Measurements from ENCODE around the gene ATR. TPM values are rescaled to one million over a fixed set of nuclear protein-coding genes. Genes with fewer than 3 reads are reported as not detected.
"Not testable (repeated sequence)": the region's sequence is repeated elsewhere in the genome, so short reads cannot be mapped to it uniquely, and the experiment has no call there.

ATR gene
- total RNA-seq, 1 donor = 22.1 TPM

DNA sequence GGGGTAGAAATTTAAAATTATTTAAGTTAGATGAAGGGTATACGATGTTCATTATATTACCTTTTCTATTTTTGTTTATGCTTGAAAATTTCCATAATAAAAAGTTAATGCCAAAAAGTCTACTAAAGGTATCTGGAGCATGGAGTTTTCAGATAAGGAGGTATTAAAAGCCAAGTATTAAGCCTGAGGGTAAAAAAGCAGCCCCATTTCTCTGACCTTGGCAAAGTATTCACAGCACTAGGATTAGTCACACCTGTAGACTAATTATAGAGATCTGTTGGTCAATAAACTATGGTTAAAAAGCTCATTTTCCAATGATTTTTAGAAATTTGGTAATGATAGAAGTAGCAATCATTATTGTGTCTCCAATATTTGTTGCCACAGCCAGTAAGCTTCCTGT is 153.8 kb downstream of the ATR start:
- Histone ChIP-seq H3K79me2 (ENCODE audit: insufficient read depth, low read length) (peaks cover 5% of the 10 kb centered on the region), H3K4me3 (ENCODE audit: insufficient read depth, low read length) (no peak overlapping the region), H3K27ac (ENCODE audit: low read depth, low read length) (no peak overlapping the region), H2AFZ (ENCODE audit: low read length) (no peak overlapping the region), H3K27me3 (ENCODE audit: insufficient read depth, low read length) (no peaks in the 10 kb centered on the region), H3K4me2 (ENCODE audit: insufficient read depth, low read length) (no peak overlapping the region), H4K20me1 (ENCODE audit: insufficient read depth, low read length) (no peaks in the 10 kb centered on the region), H3K36me3 (ENCODE audit: insufficient read depth, low read length) (peaks cover 24% of the 10 kb centered on the region), H3K9me3 (ENCODE audit: low read depth, low read length) (no peaks in the 10 kb centered on the region), H3K4me1 (ENCODE audit: insufficient read depth, low read length) (no peaks in the 10 kb centered on the region)
- no peak for DNase-seq (ENCODE audit: insufficient read length, low spot score, missing footprints)
- no peak for TF ChIP-seq CTCF (IDR thresholded peaks at IDR 0.05; ENCODE audit: extremely low read depth, low read depth, low read length)

- no peak overlapping the region for H3K27ac ChIP-seq (ENCODE audit: low read depth, low read length)
- H3K4me2 ChIP-seq (ENCODE audit: insufficient read depth, low read length) = no peak overlapping the region
- H3K36me3 ChIP-seq (ENCODE audit: insufficient read depth, low read length) = peaks cover 55% of the 10 kb centered on the region
- H3K4me1 ChIP-seq (ENCODE audit: insufficient read depth, low read length) = no peaks in the 10 kb centered on the region
- H3K27me3 ChIP-seq (ENCODE audit: insufficient read depth, low read length) = no peaks in the 10 kb centered on the region
- H3K9me3 ChIP-seq (ENCODE audit: low read depth, low read length) = no peaks in the 10 kb centered on the region
- no peak for DNase-seq (ENCODE audit: insufficient read length, low spot score, missing footprints)
- no peak overlapping the region for H2AFZ ChIP-seq (ENCODE audit: low read length)
- no peaks in the 10 kb centered on the region for H3K79me2 ChIP-seq (ENCODE audit: insufficient read depth, low read length)
- H4K20me1 ChIP-seq (ENCODE audit: insufficient read depth, low read length) = no peaks in the 10 kb centered on the region
- no peak overlapping the region for H3K4me3 ChIP-seq (ENCODE audit: insufficient read depth, low read length)
- no peak for TF ChIP-seq CTCF (IDR thresholded peaks at IDR 0.05; ENCODE audit: extremely low read depth, low read depth, low read length)
Observed at GRCh38 chr3:142418926-142419592, 159.5 kb downstream of the ATR start.

DNA sequence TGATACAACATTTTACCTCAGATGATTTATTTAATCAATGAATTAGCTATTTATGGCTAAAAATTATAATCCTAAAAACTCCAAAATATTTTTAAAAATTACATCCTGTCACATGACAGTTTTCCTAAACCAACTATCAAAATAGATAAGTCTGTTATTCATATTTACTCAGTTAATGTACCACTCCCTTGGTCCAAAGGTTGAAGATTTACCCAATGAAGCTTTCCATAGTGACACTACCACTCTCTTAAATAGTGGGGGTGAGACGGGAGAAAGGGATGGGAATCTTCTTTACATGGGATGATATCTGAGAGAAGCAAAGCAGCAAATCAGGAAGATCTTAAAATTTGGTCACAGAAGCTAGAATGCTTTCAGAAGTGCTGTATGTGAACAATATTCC is 161.2 kb downstream of the ATR start:
- no peak for DNase-seq (ENCODE audit: insufficient read length, low spot score, missing footprints)
- Histone ChIP-seq H3K4me3 (ENCODE audit: insufficient read depth, low read length) (no peak overlapping the region), H3K27ac (ENCODE audit: low read depth, low read length) (no peak overlapping the region), H3K9me3 (ENCODE audit: low read depth, low read length) (no peaks in the 10 kb centered on the region), H3K79me2 (ENCODE audit: insufficient read depth, low read length) (no peaks in the 10 kb centered on the region), H4K20me1 (ENCODE audit: insufficient read depth, low read length) (no peaks in the 10 kb centered on the region), H3K27me3 (ENCODE audit: insufficient read depth, low read length) (no peaks in the 10 kb centered on the region), H3K36me3 (ENCODE audit: insufficient read depth, low read length) (peaks cover 67% of the 10 kb centered on the region), H2AFZ (ENCODE audit: low read length) (no peak overlapping the region), H3K4me1 (ENCODE audit: insufficient read depth, low read length) (no peaks in the 10 kb centered on the region), H3K4me2 (ENCODE audit: insufficient read depth, low read length) (no peak overlapping the region)
- TF ChIP-seq CTCF (IDR thresholded peaks at IDR 0.05; ENCODE audit: extremely low read depth, low read depth, low read length) = no peak

DNA sequence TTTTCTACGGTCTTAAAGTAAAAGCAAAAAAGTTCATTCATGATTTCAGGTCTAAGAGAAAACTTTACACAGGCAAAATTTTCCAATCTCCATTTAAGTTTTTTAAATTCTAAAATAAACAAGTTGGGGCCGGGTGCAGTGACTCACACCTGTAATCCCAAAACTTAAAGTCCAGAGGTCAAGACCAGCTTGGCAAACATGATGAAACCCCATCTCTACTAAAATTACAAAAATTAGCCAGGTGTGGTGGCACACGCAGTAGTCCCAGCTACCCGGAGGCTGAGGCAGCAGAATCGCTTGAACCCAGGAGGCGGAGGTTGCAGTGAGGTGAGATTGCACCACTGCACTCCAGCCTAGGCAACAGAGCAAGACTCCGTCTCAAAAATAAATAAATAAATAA is 178.0 kb downstream of the ATR start:
- not testable (repeated sequence) for H3K9me3 ChIP-seq (ENCODE audit: low read depth, low read length); H2AFZ ChIP-seq (ENCODE audit: low read length)
- peaks cover 38% of the 10 kb centered on the region for H3K36me3 ChIP-seq (ENCODE audit: insufficient read depth, low read length)

More for the DNA sequence above, 178.0 kb downstream of the ATR start:
- DNase-seq (ENCODE audit: insufficient read length, low spot score, missing footprints); H3K79me2 ChIP-seq (ENCODE audit: insufficient read depth, low read length); H3K4me1 ChIP-seq (ENCODE audit: insufficient read depth, low read length); H4K20me1 ChIP-seq (ENCODE audit: insufficient read depth, low read length); H3K4me2 ChIP-seq (ENCODE audit: insufficient read depth, low read length); H3K27me3 ChIP-seq (ENCODE audit: insufficient read depth, low read length); H3K4me3 ChIP-seq (ENCODE audit: insufficient read depth, low read length); H3K27ac ChIP-seq (ENCODE audit: low read depth, low read length): not testable (repeated sequence)

Small RNA genes lying within 50 kb of the gene (small RNA-seq; reads per million reads assigned to genes)
- gene RNA5SP143 (not detected), gene RNU1-100P (not detected), gene RNU6-1294P (not detected)

Other genes starting within 250 kb of the ATR start
- gene XRN1, start 130.7 kb downstream of the ATR start, total RNA-seq = 55.4 and 57.5 TPM in 2 replicates
- 0.88 and 1.1 TPM in 2 replicates for gene PLS1, start 17.7 kb upstream of the ATR start, total RNA-seq
- gene TRPC1, start 145.3 kb upstream of the ATR start, total RNA-seq = 19.9 and 32.1 TPM in 2 replicates

Measured in osteoblast (primary cell).